Thyroid gland (tissue), 4 donors: ENCODE results near the gene MRAP.

ENCODE experiments used
- POLR2A ChIP-seq, 2 donors: fragments of 450-650 bp; IDR thresholded peaks; one replicate each; pipeline ENCODE4 v1.6.1; 2017; ENCODE audit warnings: antibody characterized with exemption in 2 of 2, mild to moderate bottlenecking in 2 of 2, moderate library complexity in 1 of 2
- TF ChIP-seq, protein P1 (sequence below), 6 experiments: fragments of 200-600 bp in 3 of 6; fragments of 450-650 bp in 3 of 6; sonication (generic) in 3 of 6; IDR thresholded peaks; one replicate each; pipeline ENCODE4 v1.5.1; 2016 to 2019; ENCODE audit warnings: antibody characterized with exemption in 6 of 6, mild to moderate bottlenecking in 2 of 6, inconsistent platforms in 1 of 6, moderate library complexity in 1 of 6

DNA sequence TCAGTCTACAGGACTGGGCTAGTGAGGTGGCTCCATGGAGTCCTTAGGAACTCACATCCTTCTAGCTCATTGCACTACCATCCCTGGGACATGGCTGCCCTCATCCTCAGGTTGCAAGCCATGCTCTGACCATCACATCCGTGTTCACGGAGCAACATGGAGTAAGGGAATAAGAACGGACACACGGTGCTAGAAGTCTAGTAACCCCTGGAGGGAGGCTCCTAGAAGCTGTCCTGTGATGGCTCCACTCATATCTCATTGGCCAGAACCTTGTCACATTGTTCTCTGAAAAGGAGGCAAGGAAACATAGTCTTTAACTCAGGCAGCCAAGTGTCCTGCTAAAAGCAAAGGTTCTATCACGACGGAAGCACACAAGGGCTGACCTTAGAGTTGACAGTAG, 3.9 kb downstream of the MRAP start:
- TF ChIP-seq, protein P1, sequence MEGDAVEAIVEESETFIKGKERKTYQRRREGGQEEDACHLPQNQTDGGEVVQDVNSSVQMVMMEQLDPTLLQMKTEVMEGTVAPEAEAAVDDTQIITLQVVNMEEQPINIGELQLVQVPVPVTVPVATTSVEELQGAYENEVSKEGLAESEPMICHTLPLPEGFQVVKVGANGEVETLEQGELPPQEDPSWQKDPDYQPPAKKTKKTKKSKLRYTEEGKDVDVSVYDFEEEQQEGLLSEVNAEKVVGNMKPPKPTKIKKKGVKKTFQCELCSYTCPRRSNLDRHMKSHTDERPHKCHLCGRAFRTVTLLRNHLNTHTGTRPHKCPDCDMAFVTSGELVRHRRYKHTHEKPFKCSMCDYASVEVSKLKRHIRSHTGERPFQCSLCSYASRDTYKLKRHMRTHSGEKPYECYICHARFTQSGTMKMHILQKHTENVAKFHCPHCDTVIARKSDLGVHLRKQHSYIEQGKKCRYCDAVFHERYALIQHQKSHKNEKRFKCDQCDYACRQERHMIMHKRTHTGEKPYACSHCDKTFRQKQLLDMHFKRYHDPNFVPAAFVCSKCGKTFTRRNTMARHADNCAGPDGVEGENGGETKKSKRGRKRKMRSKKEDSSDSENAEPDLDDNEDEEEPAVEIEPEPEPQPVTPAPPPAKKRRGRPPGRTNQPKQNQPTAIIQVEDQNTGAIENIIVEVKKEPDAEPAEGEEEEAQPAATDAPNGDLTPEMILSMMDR (IDR thresholded peaks at IDR 0.05) = no peak
- TF ChIP-seq POLR2A (IDR thresholded peaks at IDR 0.05) = no peak
